GM06990 (cell line): ENCODE measurements around the gene TMEM174.

ENCODE experiments used
- DNase-seq: peaks from one replicate; pipeline ENCODE4 v3.0.0-alpha.2; 2011; ENCODE audit not compliant: insufficient read length; ENCODE audit errors: extremely low read depth
- H3K27me3 ChIP-seq: replicated peaks from 2 replicates; pipeline ENCODE4 v1.6.0; 2011; ENCODE audit warnings: low read length; ENCODE audit not compliant: control insufficient read depth, insufficient read depth
- H3K36me3 ChIP-seq: 2 replicates; pipeline ENCODE4 v1.5.1; 2011; ENCODE audit warnings: low read length; ENCODE audit not compliant: control insufficient read depth, insufficient read depth
- H3K4me3 ChIP-seq: replicated peaks from 2 replicates; pipeline ENCODE4 v1.5.1; 2011; ENCODE audit warnings: low read depth, mild to moderate bottlenecking, control low read depth, low read length
- TF ChIP-seq, protein P1 (sequence below): IDR thresholded peaks from 2 replicates; pipeline ENCODE4 v1.5.1; 2011; ENCODE audit warnings: low read length, control low read depth, mild to moderate bottlenecking, inconsistent platforms; ENCODE audit not compliant: insufficient read depth, poor library complexity, severe bottlenecking

The TMEM174 gene

GRCh38 chr5:73131711-73132425 lies 41.1 kb upstream of the TMEM174 start:
- DNase-seq, result no peak
- no peaks in the 10 kb centered on the region; the same call in 1 of the 2 replicates for H3K27me3 ChIP-seq
- TF ChIP-seq, protein P1, sequence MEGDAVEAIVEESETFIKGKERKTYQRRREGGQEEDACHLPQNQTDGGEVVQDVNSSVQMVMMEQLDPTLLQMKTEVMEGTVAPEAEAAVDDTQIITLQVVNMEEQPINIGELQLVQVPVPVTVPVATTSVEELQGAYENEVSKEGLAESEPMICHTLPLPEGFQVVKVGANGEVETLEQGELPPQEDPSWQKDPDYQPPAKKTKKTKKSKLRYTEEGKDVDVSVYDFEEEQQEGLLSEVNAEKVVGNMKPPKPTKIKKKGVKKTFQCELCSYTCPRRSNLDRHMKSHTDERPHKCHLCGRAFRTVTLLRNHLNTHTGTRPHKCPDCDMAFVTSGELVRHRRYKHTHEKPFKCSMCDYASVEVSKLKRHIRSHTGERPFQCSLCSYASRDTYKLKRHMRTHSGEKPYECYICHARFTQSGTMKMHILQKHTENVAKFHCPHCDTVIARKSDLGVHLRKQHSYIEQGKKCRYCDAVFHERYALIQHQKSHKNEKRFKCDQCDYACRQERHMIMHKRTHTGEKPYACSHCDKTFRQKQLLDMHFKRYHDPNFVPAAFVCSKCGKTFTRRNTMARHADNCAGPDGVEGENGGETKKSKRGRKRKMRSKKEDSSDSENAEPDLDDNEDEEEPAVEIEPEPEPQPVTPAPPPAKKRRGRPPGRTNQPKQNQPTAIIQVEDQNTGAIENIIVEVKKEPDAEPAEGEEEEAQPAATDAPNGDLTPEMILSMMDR, result no peak
- H3K36me3 ChIP-seq, result no peaks in the 10 kb centered on the region
- no peak overlapping the region for H3K4me3 ChIP-seq

DNA sequence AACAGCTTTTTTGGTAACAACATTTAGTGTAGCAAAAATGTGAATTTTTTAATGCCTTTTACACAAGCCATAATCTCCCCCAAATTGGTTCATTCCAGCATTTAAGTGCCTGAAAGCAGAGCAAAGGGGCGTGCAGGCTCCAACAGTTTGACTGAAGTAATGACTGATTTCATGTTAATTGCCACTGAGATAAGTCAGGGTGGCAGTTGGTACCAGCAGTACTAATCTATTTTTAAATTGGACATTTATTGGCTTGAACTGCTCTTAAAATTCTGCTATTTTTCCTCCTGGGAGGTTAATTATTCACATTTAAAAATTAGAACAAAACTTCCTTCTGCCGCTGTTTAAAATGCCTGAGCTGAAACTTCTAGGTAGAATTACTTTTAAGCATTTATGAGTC lies 40.2 kb upstream of the TMEM174 start:
- DNase-seq, result no peak
- TF ChIP-seq, protein P1, result no peak
- Histone ChIP-seq H3K27me3 (no peaks in the 10 kb centered on the region; the same call in 1 of the 2 replicates), H3K4me3 (no peak overlapping the region), H3K36me3 (no peaks in the 10 kb centered on the region)

DNA sequence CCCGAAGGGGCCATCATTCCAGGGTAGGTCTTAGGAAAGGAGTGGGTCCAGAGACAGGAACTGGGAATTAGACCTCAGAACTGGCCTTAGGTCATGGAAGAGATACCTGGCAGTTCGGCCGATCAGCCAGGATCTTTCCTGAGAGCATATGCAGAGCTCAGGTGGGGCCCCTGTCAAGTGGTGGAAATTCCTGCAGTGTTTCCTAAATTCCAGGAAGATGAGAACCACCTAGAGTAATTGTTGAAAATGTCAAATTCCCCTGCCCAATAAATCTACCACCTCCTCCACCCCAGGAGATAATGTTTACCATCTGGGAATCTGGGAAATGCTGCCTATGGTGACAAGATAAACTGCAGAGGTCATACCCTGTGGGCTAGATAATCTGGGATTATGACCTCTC lies 38.0 kb upstream of the TMEM174 start:
- DNase-seq, result no peak
- Histone ChIP-seq H3K36me3 (no peaks in the 10 kb centered on the region), H3K27me3 (no peaks in the 10 kb centered on the region; the same call in 1 of the 2 replicates), H3K4me3 (no peak overlapping the region)
- TF ChIP-seq, protein P1, result no peak

- Histone ChIP-seq H3K27me3 (no peaks in the 10 kb centered on the region; the same call in 1 of the 2 replicates), H3K36me3 (no peaks in the 10 kb centered on the region), H3K4me3 (no peak overlapping the region)
- TF ChIP-seq, protein P1, result peak; percentile 15
- no peak for DNase-seq
Observed at GRCh38 chr5:73135429-73136054, 37.5 kb upstream of the TMEM174 start.

GRCh38 chr5:73136055-73136562 lies 36.9 kb upstream of the TMEM174 start:
- H3K36me3 ChIP-seq, result no peaks in the 10 kb centered on the region
- no peak overlapping the region for H3K4me3 ChIP-seq
- TF ChIP-seq, protein P1, result no peak
- no peaks in the 10 kb centered on the region; the same call in 1 of the 2 replicates for H3K27me3 ChIP-seq
- no peak for DNase-seq
